ENCODE results near the gene UBA6. TPM values are rescaled to one million over a fixed set of nuclear protein-coding genes. Genes with fewer than 3 reads are reported as not detected.

The UBA6 gene
- polyA plus RNA-seq, 1 of the 3 experiments (the other 2 are of a cell fraction), result 51.0 TPM

DNA sequence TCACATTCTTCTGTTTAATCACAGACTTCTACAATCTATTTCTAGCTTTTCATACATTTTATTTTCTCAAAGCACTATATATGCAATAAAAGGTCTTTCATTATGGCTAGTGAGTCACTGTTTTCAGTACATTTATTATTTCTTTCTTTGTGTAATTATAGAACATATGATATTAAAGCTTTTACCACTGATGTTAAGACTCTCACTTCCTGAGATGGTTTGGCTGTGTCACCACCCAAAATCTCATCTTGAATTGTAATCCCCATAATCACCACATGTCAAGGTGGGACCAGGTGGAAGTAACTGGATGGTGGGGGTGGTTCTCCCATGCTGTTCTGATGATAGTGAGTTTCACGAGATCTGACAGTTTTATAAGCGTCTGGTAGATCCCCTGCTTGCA lies 41.9 kb downstream of the UBA6 start:
- Histone ChIP-seq H2AFZ (ENCODE audit: low read depth) (no peak overlapping the region), H3K27ac (ENCODE audit: low read depth in 2 of 2, low read length in 1 of 2) (no peak overlapping the region), H3K9me3 (0 out of 2 replicates have a peak, but pooled peaks cover 6% of the 10 kb centered on the region), H3K9ac (no peak overlapping the region), H3K36me3 (replicated peaks in 1 of 2; ENCODE audit: control insufficient read depth in 1 of 2, insufficient read depth in 2 of 2, low read length in 1 of 2) (peaks cover 48 to 88% of the 10 kb centered on the region in 2 experiments), H3K79me2 (ENCODE audit: insufficient read depth) (peaks cover 35% of the 10 kb centered on the region), H4K20me1 (ENCODE audit: insufficient read depth) (no peaks in the 10 kb centered on the region), H3K4me3 (ENCODE audit: low read depth in 2 of 2, low read length in 1 of 2) (no peak overlapping the region), H3F3A (replicated peaks; ENCODE audit: insufficient read depth) (no peaks in the 10 kb centered on the region), H3K9me2 (no peaks in the 10 kb centered on the region; the same call in 1 of the 2 replicates), H3K4me1 (ENCODE audit: control insufficient read depth in 1 of 2, insufficient read depth in 2 of 2, low read depth in 1 of 2, low read length in 1 of 2) (no peaks in the 10 kb centered on the region), H3K4me2 (no peak overlapping the region), H3K27me3 (ENCODE audit: insufficient read depth) (no peaks in the 10 kb centered on the region)
- ChIA-PET CTCF (interaction anchor here (1.4 kb wide), 1 partner anchor 17 kb away, joined by 3 read pairs; no protein-coding TSS in a partner anchor), POLR2A (no interaction called here)
- DNase-seq, result no peak
- TF ChIP-seq POLR2AphosphoS5 (IDR thresholded peaks at IDR 0.05; ENCODE audit: low read depth, low read length), result no peak
- TF ChIP-seq, protein P1, sequence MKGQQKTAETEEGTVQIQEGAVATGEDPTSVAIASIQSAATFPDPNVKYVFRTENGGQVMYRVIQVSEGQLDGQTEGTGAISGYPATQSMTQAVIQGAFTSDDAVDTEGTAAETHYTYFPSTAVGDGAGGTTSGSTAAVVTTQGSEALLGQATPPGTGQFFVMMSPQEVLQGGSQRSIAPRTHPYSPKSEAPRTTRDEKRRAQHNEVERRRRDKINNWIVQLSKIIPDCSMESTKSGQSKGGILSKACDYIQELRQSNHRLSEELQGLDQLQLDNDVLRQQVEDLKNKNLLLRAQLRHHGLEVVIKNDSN (IDR thresholded peaks at IDR 0.05; ENCODE audit: borderline replicate concordance, low read depth), result no peak
- no peak for TF ChIP-seq NRF1 (IDR thresholded peaks at IDR 0.05; ENCODE audit: low read depth, low read length)
- TF ChIP-seq FOSL2 (IDR thresholded peaks at IDR 0.05; ENCODE audit: borderline replicate concordance, low read depth), result no peak
- TF ChIP-seq SIN3A (IDR thresholded peaks at IDR 0.05; ENCODE audit: borderline replicate concordance, low read depth, low read length), result no peak
- TF ChIP-seq TCF12 (IDR thresholded peaks at IDR 0.05), result no peak
- TF ChIP-seq TEAD4 (IDR thresholded peaks at IDR 0.05; ENCODE audit: borderline replicate concordance, insufficient read depth), result no peak
- no peak for TF ChIP-seq TAF1 (IDR thresholded peaks at IDR 0.05; ENCODE audit: borderline replicate concordance, low read depth, low read length)
- TF ChIP-seq, protein P2, sequence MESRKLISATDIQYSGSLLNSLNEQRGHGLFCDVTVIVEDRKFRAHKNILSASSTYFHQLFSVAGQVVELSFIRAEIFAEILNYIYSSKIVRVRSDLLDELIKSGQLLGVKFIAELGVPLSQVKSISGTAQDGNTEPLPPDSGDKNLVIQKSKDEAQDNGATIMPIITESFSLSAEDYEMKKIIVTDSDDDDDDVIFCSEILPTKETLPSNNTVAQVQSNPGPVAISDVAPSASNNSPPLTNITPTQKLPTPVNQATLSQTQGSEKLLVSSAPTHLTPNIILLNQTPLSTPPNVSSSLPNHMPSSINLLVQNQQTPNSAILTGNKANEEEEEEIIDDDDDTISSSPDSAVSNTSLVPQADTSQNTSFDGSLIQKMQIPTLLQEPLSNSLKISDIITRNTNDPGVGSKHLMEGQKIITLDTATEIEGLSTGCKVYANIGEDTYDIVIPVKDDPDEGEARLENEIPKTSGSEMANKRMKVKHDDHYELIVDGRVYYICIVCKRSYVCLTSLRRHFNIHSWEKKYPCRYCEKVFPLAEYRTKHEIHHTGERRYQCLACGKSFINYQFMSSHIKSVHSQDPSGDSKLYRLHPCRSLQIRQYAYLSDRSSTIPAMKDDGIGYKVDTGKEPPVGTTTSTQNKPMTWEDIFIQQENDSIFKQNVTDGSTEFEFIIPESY (IDR thresholded peaks at IDR 0.05; ENCODE audit: borderline replicate concordance, low read depth), result no peak
- no peak for TF ChIP-seq GABPA (IDR thresholded peaks at IDR 0.05; ENCODE audit: low read depth)
- no peak for TF ChIP-seq EP300 (IDR thresholded peaks at IDR 0.05; ENCODE audit: borderline replicate concordance in 1 of 2, low read depth in 1 of 2, low read length in 1 of 2)
- TF ChIP-seq RCOR1 (IDR thresholded peaks at IDR 0.05; ENCODE audit: low read length), result no peak
- WGBS (ENCODE audit: low lambda C conversion rate), result 100% methylated on average over 2 of the region's 2 CpGs

DNA sequence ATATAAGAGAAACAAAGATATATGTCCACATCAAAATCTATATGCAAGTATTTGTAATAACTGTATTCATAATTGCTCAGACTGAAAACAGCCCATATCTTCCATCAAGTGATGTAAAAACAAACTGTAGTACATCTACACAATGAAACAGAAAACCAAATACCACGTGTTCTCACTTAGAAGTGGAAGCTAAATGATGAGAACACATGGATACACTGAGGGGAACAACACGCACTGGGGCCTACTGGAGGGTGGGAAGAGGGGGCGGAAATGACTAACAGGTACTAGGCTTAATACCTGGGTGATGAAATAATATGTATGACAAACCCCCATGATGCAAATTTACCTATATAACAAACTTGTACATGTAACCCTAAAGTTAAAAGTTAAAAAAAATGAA lies 42.7 kb downstream of the UBA6 start:
- H3K79me2 ChIP-seq (ENCODE audit: insufficient read depth), result peaks cover 30% of the 10 kb centered on the region
- no peak for DNase-seq
- ChIA-PET POLR2A (no interaction called here), CTCF (no interaction called here)
- H3K4me2 ChIP-seq, result no peak overlapping the region
- H4K20me1 ChIP-seq (ENCODE audit: insufficient read depth), result no peaks in the 10 kb centered on the region
- no peaks in the 10 kb centered on the region for H3K4me1 ChIP-seq (ENCODE audit: control insufficient read depth in 1 of 2, insufficient read depth in 2 of 2, low read depth in 1 of 2, low read length in 1 of 2)
- H3K9me3 ChIP-seq, result 0 out of 2 replicates have a peak, but pooled peaks cover 6% of the 10 kb centered on the region
- H2AFZ ChIP-seq (ENCODE audit: low read depth), result no peak overlapping the region
- no peak overlapping the region for H3K27ac ChIP-seq (ENCODE audit: low read depth in 2 of 2, low read length in 1 of 2)
- no peak overlapping the region for H3K4me3 ChIP-seq (ENCODE audit: low read depth in 2 of 2, low read length in 1 of 2)
- H3K36me3 ChIP-seq (replicated peaks in 1 of 2; ENCODE audit: control insufficient read depth in 1 of 2, insufficient read depth in 2 of 2, low read length in 1 of 2), result peaks cover 41 to 81% of the 10 kb centered on the region in 2 experiments
- no peaks in the 10 kb centered on the region for H3F3A ChIP-seq (replicated peaks; ENCODE audit: insufficient read depth)
- no peak overlapping the region for H3K9ac ChIP-seq
- H3K27me3 ChIP-seq (ENCODE audit: insufficient read depth), result no peaks in the 10 kb centered on the region
- H3K9me2 ChIP-seq, result no peaks in the 10 kb centered on the region; the same call in 1 of the 2 replicates
- WGBS (ENCODE audit: low lambda C conversion rate), result 96% methylated on average over 3 of the region's 3 CpGs
- TF ChIP-seq FOXJ3 (CRISPR knock-in tag; IDR thresholded peaks at IDR 0.05), result no peak
- no peak for TF ChIP-seq FOSL2 (IDR thresholded peaks at IDR 0.05; ENCODE audit: borderline replicate concordance, low read depth)
- TF ChIP-seq, protein P3, sequence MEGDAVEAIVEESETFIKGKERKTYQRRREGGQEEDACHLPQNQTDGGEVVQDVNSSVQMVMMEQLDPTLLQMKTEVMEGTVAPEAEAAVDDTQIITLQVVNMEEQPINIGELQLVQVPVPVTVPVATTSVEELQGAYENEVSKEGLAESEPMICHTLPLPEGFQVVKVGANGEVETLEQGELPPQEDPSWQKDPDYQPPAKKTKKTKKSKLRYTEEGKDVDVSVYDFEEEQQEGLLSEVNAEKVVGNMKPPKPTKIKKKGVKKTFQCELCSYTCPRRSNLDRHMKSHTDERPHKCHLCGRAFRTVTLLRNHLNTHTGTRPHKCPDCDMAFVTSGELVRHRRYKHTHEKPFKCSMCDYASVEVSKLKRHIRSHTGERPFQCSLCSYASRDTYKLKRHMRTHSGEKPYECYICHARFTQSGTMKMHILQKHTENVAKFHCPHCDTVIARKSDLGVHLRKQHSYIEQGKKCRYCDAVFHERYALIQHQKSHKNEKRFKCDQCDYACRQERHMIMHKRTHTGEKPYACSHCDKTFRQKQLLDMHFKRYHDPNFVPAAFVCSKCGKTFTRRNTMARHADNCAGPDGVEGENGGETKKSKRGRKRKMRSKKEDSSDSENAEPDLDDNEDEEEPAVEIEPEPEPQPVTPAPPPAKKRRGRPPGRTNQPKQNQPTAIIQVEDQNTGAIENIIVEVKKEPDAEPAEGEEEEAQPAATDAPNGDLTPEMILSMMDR (IDR thresholded peaks at IDR 0.05), result no peak
- no peak for TF ChIP-seq FOXM1 (IDR thresholded peaks at IDR 0.05; ENCODE audit: low read depth)
- TF ChIP-seq, protein P4, sequence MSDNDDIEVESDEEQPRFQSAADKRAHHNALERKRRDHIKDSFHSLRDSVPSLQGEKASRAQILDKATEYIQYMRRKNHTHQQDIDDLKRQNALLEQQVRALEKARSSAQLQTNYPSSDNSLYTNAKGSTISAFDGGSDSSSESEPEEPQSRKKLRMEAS (IDR thresholded peaks at IDR 0.05; ENCODE audit: low read depth), result no peak
- no peak for TF ChIP-seq RFX5 (IDR thresholded peaks at IDR 0.05; ENCODE audit: low read length)
- TF ChIP-seq POLR2AphosphoS5 (IDR thresholded peaks at IDR 0.05; ENCODE audit: low read depth, low read length), result no peak
- no peak for TF ChIP-seq EZH2phosphoT487 (IDR thresholded peaks at IDR 0.05; ENCODE audit: borderline replicate concordance, low read depth)
- no peak for TF ChIP-seq NRF1 (IDR thresholded peaks at IDR 0.05; ENCODE audit: low read depth, low read length)
- TF ChIP-seq SMC3 (IDR thresholded peaks at IDR 0.05; ENCODE audit: low read depth, low read length), result no peak
- TF ChIP-seq MXI1 (IDR thresholded peaks at IDR 0.05; ENCODE audit: low read depth, low read length), result no peak
- TF ChIP-seq TEAD4 (IDR thresholded peaks at IDR 0.05; ENCODE audit: borderline replicate concordance, insufficient read depth), result no peak
- TF ChIP-seq GATA2 (CRISPR knock-in tag; IDR thresholded peaks at IDR 0.05), result no peak
- TF ChIP-seq TCF12 (IDR thresholded peaks at IDR 0.05), result no peak
- TF ChIP-seq, protein P2 (IDR thresholded peaks at IDR 0.05; ENCODE audit: borderline replicate concordance, low read depth), result no peak
